Measurements from ENCODE around the gene HSD11B1L.
A peak's percentile ranks its signal among the peaks of the same experiment; 100 is the strongest.

Gene HSD11B1L

GRCh38 chr19:5667751-5668271, 13.0 kb upstream of the HSD11B1L start:
- no peak for DNase-seq

- DNase-seq: no peak
These were observed 11.6 kb upstream of the HSD11B1L start for GRCh38 chr19:5669212-5669611.

GRCh38 chr19:5671600-5671999, 9.2 kb upstream of the HSD11B1L start:
- no peak for DNase-seq

GRCh38 chr19:5672708-5673459, 7.9 kb upstream of the HSD11B1L start:
- DNase-seq: no peak

- no peak for DNase-seq
These were observed 7.1 kb upstream of the HSD11B1L start for GRCh38 chr19:5673752-5674151.

- DNase-seq: no peak
These were observed 6.1 kb upstream of the HSD11B1L start for GRCh38 chr19:5674714-5675113.

GRCh38 chr19:5676105-5676771, 4.6 kb upstream of the HSD11B1L start:
- no peak for DNase-seq

- no peak for DNase-seq
These were observed 4.1 kb upstream of the HSD11B1L start for GRCh38 chr19:5676772-5677105.

- no peak for DNase-seq
These were observed 3.7 kb upstream of the HSD11B1L start for GRCh38 chr19:5677136-5677535.

- no peak for DNase-seq
These were observed 3.2 kb upstream of the HSD11B1L start for GRCh38 chr19:5677580-5677979.

- DNase-seq: no peak
These were observed 2.6 kb upstream of the HSD11B1L start for GRCh38 chr19:5678071-5678718.

- DNase-seq: no peak
These were observed 1.3 kb upstream of the HSD11B1L start for GRCh38 chr19:5679289-5680083.

- no peak for DNase-seq
These were observed 767 bp upstream of the HSD11B1L start for GRCh38 chr19:5680084-5680436.

- no peak for DNase-seq
These were observed 722 bp downstream of the HSD11B1L start for GRCh38 chr19:5681391-5682106.

GRCh38 chr19:5682107-5682482, 1.3 kb downstream of the HSD11B1L start:
- no peak for DNase-seq

GRCh38 chr19:5683177-5683886, 2.5 kb downstream of the HSD11B1L start:
- DNase-seq: no peak

- DNase-seq: no peak
These were observed 4.0 kb downstream of the HSD11B1L start for GRCh38 chr19:5684694-5685430.

GRCh38 chr19:5686326-5686646, 5.5 kb downstream of the HSD11B1L start:
- no peak for DNase-seq

- peak; percentile 98 for DNase-seq
These were observed 6.0 kb downstream of the HSD11B1L start for GRCh38 chr19:5686647-5687359.

- DNase-seq: no peak
These were observed 6.8 kb downstream of the HSD11B1L start for GRCh38 chr19:5687360-5688198.

Measured in eye (tissue), 1 donor.